Hematopoietic multipotent progenitor cell treated with erythropoietin and hydrocortisone succinate and interleukin-3 and kit ligand, for 4 days (in vitro differentiated cells): Measurements from ENCODE around the gene GABARAPL2.

Experiments used
- DNase-seq: peaks from one replicate; pipeline ENCODE4 v3.0.0-alpha.2; 2015

GABARAPL2 gene

GRCh38 chr16:75555213-75555706, 10.9 kb upstream of the GABARAPL2 start:
- DNase-seq = peak; percentile 91

- DNase-seq = peak; percentile 98
Measured at GRCh38 chr16:75555707-75556430, 10.3 kb upstream of the GABARAPL2 start, which contains the start of gene TMEM231. TSS of gene TMEM231 (minus strand) at chr16:75556252. CDS start at chr16:75556209, 43 bp downstream.

GRCh38 chr16:75556431-75556950, 9.7 kb upstream of the GABARAPL2 start:
- no peak for DNase-seq

GRCh38 chr16:75558846-75559401, 7.3 kb upstream of the GABARAPL2 start:
- DNase-seq = no peak

- DNase-seq = no peak
Measured at GRCh38 chr16:75559564-75560372, 6.4 kb upstream of the GABARAPL2 start.

GRCh38 chr16:75565640-75566039, 539 bp upstream of the GABARAPL2 start:
- DNase-seq = no peak

GRCh38 chr16:75566758-75567255, 628 bp downstream of the GABARAPL2 start:
- peak; percentile 42 for DNase-seq

GRCh38 chr16:75567911-75568310, 1.7 kb downstream of the GABARAPL2 start:
- DNase-seq = no peak

GRCh38 chr16:75570396-75571065, 4.4 kb downstream of the GABARAPL2 start:
- DNase-seq = no peak

GRCh38 chr16:75572864-75573542, 6.8 kb downstream of the GABARAPL2 start:
- DNase-seq = peak; percentile 50

GRCh38 chr16:75573955-75574354, 7.8 kb downstream of the GABARAPL2 start:
- no peak for DNase-seq

- no peak for DNase-seq
Measured at GRCh38 chr16:75575958-75576357, 9.8 kb downstream of the GABARAPL2 start.

- no peak for DNase-seq
Measured at GRCh38 chr16:75576384-75576811, 10.2 kb downstream of the GABARAPL2 start.

- no peak for DNase-seq
Measured at GRCh38 chr16:75578212-75578611, 12.0 kb downstream of the GABARAPL2 start.

- no peak for DNase-seq
Measured at GRCh38 chr16:75578725-75579124, 12.5 kb downstream of the GABARAPL2 start.

- peak; percentile 37 for DNase-seq
Measured at GRCh38 chr16:75579281-75579834, 13.2 kb downstream of the GABARAPL2 start.

GRCh38 chr16:75584108-75584507, 17.9 kb downstream of the GABARAPL2 start:
- no peak for DNase-seq

GRCh38 chr16:75588716-75589115, 22.5 kb downstream of the GABARAPL2 start:
- no peak for DNase-seq

GRCh38 chr16:75589306-75589705, 23.1 kb downstream of the GABARAPL2 start:
- DNase-seq = no peak

GRCh38 chr16:75590920-75591843, 25.0 kb downstream of the GABARAPL2 start:
- DNase-seq = peak; percentile 51
